GM23338 (cell line): ENCODE results near the gene NPC2.

Experiments
- TF ChIP-seq, protein P1 (sequence below), 2 experiments: fragments of 200-600 bp in 1 of 2; sonication (generic) in 1 of 2; conservative IDR thresholded peaks; 2 replicates each; pipeline versions ENCODE4 v1.5.1 to v1.6.1; 2016 to 2017; ENCODE audit warnings: antibody characterized with exemption in 2 of 2, low read depth in 2 of 2, mild to moderate bottlenecking in 2 of 2, moderate library complexity in 1 of 2
- TF ChIP-seq, protein P2 (sequence below): IDR thresholded peaks from one replicate; pipeline ENCODE4 v1.6.1; 2018; ENCODE audit warnings: antibody characterized with exemption; ENCODE audit not compliant: unreplicated experiment
- TF ChIP-seq, protein P3 (sequence below): IDR thresholded peaks from 2 replicates; pipeline ENCODE4 v1.6.1; 2016; ENCODE audit warnings: antibody characterized with exemption

DNA sequence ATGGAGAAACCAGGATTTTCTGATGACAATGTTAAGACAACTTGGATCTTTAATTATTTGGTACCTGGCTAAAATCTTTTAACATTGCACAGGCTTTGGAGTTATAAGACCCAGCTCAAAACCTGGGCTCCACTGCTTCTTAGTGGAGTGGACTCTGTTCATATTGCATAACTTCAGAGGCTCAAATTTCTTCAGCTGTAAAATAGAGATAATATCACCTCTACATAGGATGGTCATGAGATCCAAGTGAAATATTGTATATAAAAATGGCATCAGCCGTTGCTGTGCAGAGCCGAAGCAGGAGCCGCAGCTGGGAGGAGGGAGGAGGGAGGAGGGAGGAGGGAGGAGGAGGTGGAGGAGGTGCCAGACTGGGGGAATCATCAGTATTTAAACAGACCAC is 10.5 kb downstream of the NPC2 start:
- TF ChIP-seq, protein P1, sequence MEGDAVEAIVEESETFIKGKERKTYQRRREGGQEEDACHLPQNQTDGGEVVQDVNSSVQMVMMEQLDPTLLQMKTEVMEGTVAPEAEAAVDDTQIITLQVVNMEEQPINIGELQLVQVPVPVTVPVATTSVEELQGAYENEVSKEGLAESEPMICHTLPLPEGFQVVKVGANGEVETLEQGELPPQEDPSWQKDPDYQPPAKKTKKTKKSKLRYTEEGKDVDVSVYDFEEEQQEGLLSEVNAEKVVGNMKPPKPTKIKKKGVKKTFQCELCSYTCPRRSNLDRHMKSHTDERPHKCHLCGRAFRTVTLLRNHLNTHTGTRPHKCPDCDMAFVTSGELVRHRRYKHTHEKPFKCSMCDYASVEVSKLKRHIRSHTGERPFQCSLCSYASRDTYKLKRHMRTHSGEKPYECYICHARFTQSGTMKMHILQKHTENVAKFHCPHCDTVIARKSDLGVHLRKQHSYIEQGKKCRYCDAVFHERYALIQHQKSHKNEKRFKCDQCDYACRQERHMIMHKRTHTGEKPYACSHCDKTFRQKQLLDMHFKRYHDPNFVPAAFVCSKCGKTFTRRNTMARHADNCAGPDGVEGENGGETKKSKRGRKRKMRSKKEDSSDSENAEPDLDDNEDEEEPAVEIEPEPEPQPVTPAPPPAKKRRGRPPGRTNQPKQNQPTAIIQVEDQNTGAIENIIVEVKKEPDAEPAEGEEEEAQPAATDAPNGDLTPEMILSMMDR (conservative IDR thresholded peaks at IDR 0.05; ENCODE audit: low read depth in 2 of 2): no peak
- TF ChIP-seq, protein P2, sequence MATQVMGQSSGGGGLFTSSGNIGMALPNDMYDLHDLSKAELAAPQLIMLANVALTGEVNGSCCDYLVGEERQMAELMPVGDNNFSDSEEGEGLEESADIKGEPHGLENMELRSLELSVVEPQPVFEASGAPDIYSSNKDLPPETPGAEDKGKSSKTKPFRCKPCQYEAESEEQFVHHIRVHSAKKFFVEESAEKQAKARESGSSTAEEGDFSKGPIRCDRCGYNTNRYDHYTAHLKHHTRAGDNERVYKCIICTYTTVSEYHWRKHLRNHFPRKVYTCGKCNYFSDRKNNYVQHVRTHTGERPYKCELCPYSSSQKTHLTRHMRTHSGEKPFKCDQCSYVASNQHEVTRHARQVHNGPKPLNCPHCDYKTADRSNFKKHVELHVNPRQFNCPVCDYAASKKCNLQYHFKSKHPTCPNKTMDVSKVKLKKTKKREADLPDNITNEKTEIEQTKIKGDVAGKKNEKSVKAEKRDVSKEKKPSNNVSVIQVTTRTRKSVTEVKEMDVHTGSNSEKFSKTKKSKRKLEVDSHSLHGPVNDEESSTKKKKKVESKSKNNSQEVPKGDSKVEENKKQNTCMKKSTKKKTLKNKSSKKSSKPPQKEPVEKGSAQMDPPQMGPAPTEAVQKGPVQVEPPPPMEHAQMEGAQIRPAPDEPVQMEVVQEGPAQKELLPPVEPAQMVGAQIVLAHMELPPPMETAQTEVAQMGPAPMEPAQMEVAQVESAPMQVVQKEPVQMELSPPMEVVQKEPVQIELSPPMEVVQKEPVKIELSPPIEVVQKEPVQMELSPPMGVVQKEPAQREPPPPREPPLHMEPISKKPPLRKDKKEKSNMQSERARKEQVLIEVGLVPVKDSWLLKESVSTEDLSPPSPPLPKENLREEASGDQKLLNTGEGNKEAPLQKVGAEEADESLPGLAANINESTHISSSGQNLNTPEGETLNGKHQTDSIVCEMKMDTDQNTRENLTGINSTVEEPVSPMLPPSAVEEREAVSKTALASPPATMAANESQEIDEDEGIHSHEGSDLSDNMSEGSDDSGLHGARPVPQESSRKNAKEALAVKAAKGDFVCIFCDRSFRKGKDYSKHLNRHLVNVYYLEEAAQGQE: no peak
- TF ChIP-seq, protein P3, sequence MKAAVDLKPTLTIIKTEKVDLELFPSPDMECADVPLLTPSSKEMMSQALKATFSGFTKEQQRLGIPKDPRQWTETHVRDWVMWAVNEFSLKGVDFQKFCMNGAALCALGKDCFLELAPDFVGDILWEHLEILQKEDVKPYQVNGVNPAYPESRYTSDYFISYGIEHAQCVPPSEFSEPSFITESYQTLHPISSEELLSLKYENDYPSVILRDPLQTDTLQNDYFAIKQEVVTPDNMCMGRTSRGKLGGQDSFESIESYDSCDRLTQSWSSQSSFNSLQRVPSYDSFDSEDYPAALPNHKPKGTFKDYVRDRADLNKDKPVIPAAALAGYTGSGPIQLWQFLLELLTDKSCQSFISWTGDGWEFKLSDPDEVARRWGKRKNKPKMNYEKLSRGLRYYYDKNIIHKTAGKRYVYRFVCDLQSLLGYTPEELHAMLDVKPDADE: no peak
